GDM1 (cell line): ENCODE measurements around the gene HNRNPH3.
A peak's percentile ranks its signal among the peaks of the same experiment; 100 is the strongest.

Experiments used
- DNase-seq: peaks from one replicate; lab custom pipeline; 2025; lab: John Stamatoyannopoulos, UW

Gene HNRNPH3

GRCh38 chr10:68332259-68333057, 594 bp downstream of the HNRNPH3 start, which contains the start of gene PBLD:
Gene PBLD (minus strand): TSS chr10:68332928. CDS start chr10:68306844, 26,084 bp downstream.
- peak; percentile 39 for DNase-seq

GRCh38 chr10:68333058-68333395, 1.2 kb downstream of the HNRNPH3 start:
- no peak for DNase-seq

- no peak for DNase-seq
Observed at GRCh38 chr10:68333440-68334431, 1.9 kb downstream of the HNRNPH3 start.

- no peak for DNase-seq
Observed at GRCh38 chr10:68334672-68335467, 3.0 kb downstream of the HNRNPH3 start.

GRCh38 chr10:68336754-68337351, 5.0 kb downstream of the HNRNPH3 start:
- no peak for DNase-seq

- DNase-seq: no peak
Observed at GRCh38 chr10:68340358-68341080, 8.7 kb downstream of the HNRNPH3 start.

GRCh38 chr10:68342909-68343516, 11.1 kb downstream of the HNRNPH3 start:
- no peak for DNase-seq

GRCh38 chr10:68345621-68346020, 13.8 kb downstream of the HNRNPH3 start:
- no peak for DNase-seq

GRCh38 chr10:68346774-68347173, 14.9 kb downstream of the HNRNPH3 start:
- no peak for DNase-seq

- peak; percentile 7 for DNase-seq
Observed at GRCh38 chr10:68348265-68348741, 16.4 kb downstream of the HNRNPH3 start.

- no peak for DNase-seq
Observed at GRCh38 chr10:68353537-68353936, 21.7 kb downstream of the HNRNPH3 start.

- DNase-seq: no peak
Observed at GRCh38 chr10:68359189-68359588, 27.3 kb downstream of the HNRNPH3 start.

GRCh38 chr10:68362590-68362989, 30.7 kb downstream of the HNRNPH3 start:
- no peak for DNase-seq

- no peak for DNase-seq
Observed at GRCh38 chr10:68364101-68364886, 32.4 kb downstream of the HNRNPH3 start.

GRCh38 chr10:68365611-68366010, 33.7 kb downstream of the HNRNPH3 start:
- no peak for DNase-seq

- no peak for DNase-seq
Observed at GRCh38 chr10:68366600-68366999, 34.7 kb downstream of the HNRNPH3 start.

GRCh38 chr10:68367121-68367520, 35.3 kb downstream of the HNRNPH3 start:
- no peak for DNase-seq

- no peak for DNase-seq
Observed at GRCh38 chr10:68371604-68372003, 39.7 kb downstream of the HNRNPH3 start.

- DNase-seq: no peak
Observed at GRCh38 chr10:68385740-68386139, 53.9 kb downstream of the HNRNPH3 start.
